Fibroblast of villous mesenchyme (primary cell): ENCODE results near the gene THOC1. TPM values are rescaled to one million over a fixed set of nuclear protein-coding genes. Genes with fewer than 3 reads are reported as not detected.
A peak's percentile ranks its signal among the peaks of the same experiment; 100 is the strongest.

ENCODE experiments used
- DNase-seq: peaks from one replicate; pipeline ENCODE4 v3.0.0-alpha.2; 2010; ENCODE audit warnings: low read depth
- H3K4me3 ChIP-seq: 2 replicates; pipeline ENCODE4 v1.5.1; 2011; ENCODE audit warnings: low read depth, mild to moderate bottlenecking, low read length
- CTCF ChIP-seq: IDR thresholded peaks from 2 replicates; pipeline ENCODE4 v1.5.1; 2012; ENCODE audit warnings: low read depth, mild to moderate bottlenecking, low read length; ENCODE audit not compliant: insufficient read depth
- total RNA-seq: library from RNA; depleted of rRNA; stranded (reverse); fragments of >200 nt; gene quantifications from 2 replicates; pipeline ENCODE4 v1.2.3, GENCODE V29; 2012

The THOC1 gene
- total RNA-seq, 1 donor, result 42.7 TPM

- H3K4me3 ChIP-seq, result no peak overlapping the region
- no peak for DNase-seq
- TF ChIP-seq CTCF, result no peak
Observed at GRCh38 chr18:306608-307255, 38.9 kb upstream of the THOC1 start.

GRCh38 chr18:305003-305501 lies 37.2 kb upstream of the THOC1 start:
- no peak overlapping the region for H3K4me3 ChIP-seq
- no peak for DNase-seq
- TF ChIP-seq CTCF, result no peak

GRCh38 chr18:303607-304006 lies 35.8 kb upstream of the THOC1 start:
- TF ChIP-seq CTCF, result no peak
- peak; percentile 3 for DNase-seq

GRCh38 chr18:303011-303410 lies 35.2 kb upstream of the THOC1 start:
- no peak for DNase-seq
- H3K4me3 ChIP-seq, result no peak overlapping the region
- TF ChIP-seq CTCF, result no peak

More at GRCh38 chr18:303607-304006, 35.8 kb upstream of the THOC1 start:
- H3K4me3 ChIP-seq, result no peak overlapping the region

GRCh38 chr18:302097-302496 lies 34.2 kb upstream of the THOC1 start:
- DNase-seq, result no peak
- no peak overlapping the region for H3K4me3 ChIP-seq
- TF ChIP-seq CTCF, result no peak

- no peak for DNase-seq
Observed at GRCh38 chr18:297936-298335, 30.1 kb upstream of the THOC1 start.

More at GRCh38 chr18:297936-298335, 30.1 kb upstream of the THOC1 start:
- TF ChIP-seq CTCF, result no peak
- no peak overlapping the region for H3K4me3 ChIP-seq
